Panc1 (cell line): Measurements from ENCODE around the gene MGAT5B. TPM values are rescaled to one million over a fixed set of nuclear protein-coding genes. Genes with fewer than 3 reads are reported as not detected.

Source experiments
- ATAC-seq: fragments of 200-7000 bp; cut with Tn5 transposase; 2 replicates; pipeline ENCODE4 v1.9.1; 2020; ENCODE audit warnings: mild to moderate bottlenecking, moderate library complexity
- BruUV-seq: library from RNA; stranded (reverse); fragments of 400-500 nt; replicated peaks from 2 replicates; lab custom pipeline; 2021; lab: Mats Ljungman, UMichigan
- CTCF ChIA-PET: fragments of 300-600 bp; sonication (Branson Sonifier 250); formaldehyde crosslinking; loops from one replicate; lab custom pipeline; 2022; ENCODE audit warnings: antibody characterized with exemption; lab: Charles Lee
- POLR2A ChIA-PET: fragments of 300-600 bp; sonication (Branson Sonifier 250); formaldehyde crosslinking; loops from one replicate; lab custom pipeline; 2022; ENCODE audit warnings: antibody characterized with exemption; lab: Charles Lee
- DNase-seq: peaks from one replicate; pipeline ENCODE4 v3.0.0-alpha.2; 2010; ENCODE audit warnings: low read depth, low spot score
- H3K27ac ChIP-seq: 2 replicates; pipeline ENCODE4 v1.5.1; 2011; ENCODE audit warnings: mild to moderate bottlenecking, low read length, inconsistent platforms
- H3K27me3 ChIP-seq: fragments of 200-500 bp; sonication (Bioruptor generic); 2 replicates; pipeline ENCODE4 v1.6.0; 2014; ENCODE audit warnings: low read length, inconsistent platforms; ENCODE audit not compliant: control insufficient read depth, insufficient read depth
- H3K36me3 ChIP-seq: fragments of 200-500 bp; sonication (Bioruptor generic); 2 replicates; pipeline ENCODE4 v1.5.1; 2014; ENCODE audit warnings: inconsistent platforms, mild to moderate bottlenecking, low read length, moderate library complexity; ENCODE audit not compliant: control insufficient read depth, insufficient read depth
- H3K4me1 ChIP-seq: 2 replicates; pipeline ENCODE4 v1.5.1; 2011; ENCODE audit warnings: inconsistent platforms, mild to moderate bottlenecking, low read length, moderate library complexity; ENCODE audit not compliant: control insufficient read depth, insufficient read depth
- H3K4me3 ChIP-seq, 2 experiments: 2 replicates each; pipeline ENCODE4 v1.5.1; 2011 to 2012; ENCODE audit warnings: low read depth in 2 of 2, low read length in 2 of 2, mild to moderate bottlenecking in 2 of 2, inconsistent platforms in 1 of 2, moderate library complexity in 1 of 2
- H3K9me3 ChIP-seq: fragments of 200-500 bp; sonication (Bioruptor generic); 2 replicates; pipeline ENCODE4 v1.5.1; 2014; ENCODE audit warnings: low read depth, mild to moderate bottlenecking, inconsistent platforms, low read length, moderate library complexity; ENCODE audit not compliant: control insufficient read depth, insufficient read depth
- POLR2AphosphoS5 ChIP-seq: IDR thresholded peaks from 2 replicates; pipeline ENCODE4 v1.6.1; 2012; ENCODE audit warnings: mild to moderate bottlenecking, low read depth, low read length, moderate library complexity
- SIN3A ChIP-seq: IDR thresholded peaks from 2 replicates; pipeline ENCODE4 v1.6.1; 2012; ENCODE audit warnings: low read depth, mild to moderate bottlenecking, low read length, moderate library complexity, borderline replicate concordance; ENCODE audit not compliant: insufficient read depth
- TCF7L2 ChIP-seq: IDR thresholded peaks from 2 replicates; pipeline ENCODE4 v1.6.1; 2011; ENCODE audit warnings: mild to moderate bottlenecking, low read depth, low read length, inconsistent platforms
- in situ Hi-C: cut with HindIII; loops from 2 replicates; pipeline ENCODE4 v1.10.0; 2016; ENCODE audit warnings: low sequenced_read_pairs, low pct_unique_long_range_greater_than_20kb
- intact Hi-C: fragments of 100-400 bp; cut with micrococcal nuclease; formaldehyde crosslinking; loops from one replicate; pipeline ENCODE4 v1.10.0; 2022; ENCODE audit not compliant: unreplicated experiment
- total RNA-seq: library from RNA; stranded (reverse); gene quantifications from one replicate; pipeline ENCODE4 v1.2.1, GENCODE V29; 2021; ENCODE audit not compliant: unreplicated experiment
- TF ChIP-seq, protein P1 (sequence below): fragments of 450-650 bp; IDR thresholded peaks from 2 replicates; pipeline ENCODE4 v1.5.1; 2017; ENCODE audit warnings: mild to moderate bottlenecking
- TF ChIP-seq, protein P2 (sequence below), 2 experiments: IDR thresholded peaks; 2 replicates each; pipeline ENCODE4 v1.6.1; 2011 to 2012; ENCODE audit warnings: low read depth in 2 of 2, control low read depth in 1 of 2, low read length in 1 of 2, mild to moderate bottlenecking in 1 of 2, moderate library complexity in 1 of 2; ENCODE audit not compliant: insufficient read depth in 1 of 2

Gene MGAT5B
- total RNA-seq, 1 experiment from 2014 or later, result 34.9 TPM

DNA sequence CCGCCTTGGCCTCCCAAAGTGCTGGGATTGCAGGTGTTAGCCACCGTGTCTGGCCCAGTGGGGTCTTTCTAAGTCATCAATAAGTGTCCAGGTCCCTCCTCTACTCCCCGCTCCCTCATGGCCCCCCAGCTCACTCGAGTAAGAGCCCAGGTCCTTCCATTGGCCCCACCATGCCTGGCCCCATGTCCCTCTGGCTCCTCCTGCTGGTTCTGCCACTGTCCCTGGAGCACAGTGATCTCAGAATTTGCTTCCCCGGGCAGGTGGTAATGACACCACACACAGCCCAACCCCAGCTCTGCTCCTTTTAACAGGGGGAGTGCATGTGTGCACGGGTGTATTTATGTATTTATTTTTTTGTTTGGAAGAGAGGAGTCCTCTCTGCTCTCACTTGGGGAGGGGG lies 19.6 kb downstream of the MGAT5B start:
- DNase-seq (no peak), ATAC-seq (peak; percentile 66; the same call in 1 of the 2 replicates)
- no peaks in the 10 kb centered on the region for H3K36me3 ChIP-seq
- ChIA-PET CTCF (interaction anchor here (1.6 kb wide), 1 partner anchor 10 kb away, joined by 3 read pairs; no protein-coding TSS in a partner anchor), POLR2A (no interaction called here)
- H3K27me3 ChIP-seq, result no peaks in the 10 kb centered on the region
- intact Hi-C loops (no loop called here), in situ Hi-C loops (no loop called here)
- no peak for TF ChIP-seq POLR2AphosphoS5
- no peak for TF ChIP-seq SIN3A
- TF ChIP-seq, protein P1, sequence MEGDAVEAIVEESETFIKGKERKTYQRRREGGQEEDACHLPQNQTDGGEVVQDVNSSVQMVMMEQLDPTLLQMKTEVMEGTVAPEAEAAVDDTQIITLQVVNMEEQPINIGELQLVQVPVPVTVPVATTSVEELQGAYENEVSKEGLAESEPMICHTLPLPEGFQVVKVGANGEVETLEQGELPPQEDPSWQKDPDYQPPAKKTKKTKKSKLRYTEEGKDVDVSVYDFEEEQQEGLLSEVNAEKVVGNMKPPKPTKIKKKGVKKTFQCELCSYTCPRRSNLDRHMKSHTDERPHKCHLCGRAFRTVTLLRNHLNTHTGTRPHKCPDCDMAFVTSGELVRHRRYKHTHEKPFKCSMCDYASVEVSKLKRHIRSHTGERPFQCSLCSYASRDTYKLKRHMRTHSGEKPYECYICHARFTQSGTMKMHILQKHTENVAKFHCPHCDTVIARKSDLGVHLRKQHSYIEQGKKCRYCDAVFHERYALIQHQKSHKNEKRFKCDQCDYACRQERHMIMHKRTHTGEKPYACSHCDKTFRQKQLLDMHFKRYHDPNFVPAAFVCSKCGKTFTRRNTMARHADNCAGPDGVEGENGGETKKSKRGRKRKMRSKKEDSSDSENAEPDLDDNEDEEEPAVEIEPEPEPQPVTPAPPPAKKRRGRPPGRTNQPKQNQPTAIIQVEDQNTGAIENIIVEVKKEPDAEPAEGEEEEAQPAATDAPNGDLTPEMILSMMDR, result no peak
- TF ChIP-seq, protein P2, sequence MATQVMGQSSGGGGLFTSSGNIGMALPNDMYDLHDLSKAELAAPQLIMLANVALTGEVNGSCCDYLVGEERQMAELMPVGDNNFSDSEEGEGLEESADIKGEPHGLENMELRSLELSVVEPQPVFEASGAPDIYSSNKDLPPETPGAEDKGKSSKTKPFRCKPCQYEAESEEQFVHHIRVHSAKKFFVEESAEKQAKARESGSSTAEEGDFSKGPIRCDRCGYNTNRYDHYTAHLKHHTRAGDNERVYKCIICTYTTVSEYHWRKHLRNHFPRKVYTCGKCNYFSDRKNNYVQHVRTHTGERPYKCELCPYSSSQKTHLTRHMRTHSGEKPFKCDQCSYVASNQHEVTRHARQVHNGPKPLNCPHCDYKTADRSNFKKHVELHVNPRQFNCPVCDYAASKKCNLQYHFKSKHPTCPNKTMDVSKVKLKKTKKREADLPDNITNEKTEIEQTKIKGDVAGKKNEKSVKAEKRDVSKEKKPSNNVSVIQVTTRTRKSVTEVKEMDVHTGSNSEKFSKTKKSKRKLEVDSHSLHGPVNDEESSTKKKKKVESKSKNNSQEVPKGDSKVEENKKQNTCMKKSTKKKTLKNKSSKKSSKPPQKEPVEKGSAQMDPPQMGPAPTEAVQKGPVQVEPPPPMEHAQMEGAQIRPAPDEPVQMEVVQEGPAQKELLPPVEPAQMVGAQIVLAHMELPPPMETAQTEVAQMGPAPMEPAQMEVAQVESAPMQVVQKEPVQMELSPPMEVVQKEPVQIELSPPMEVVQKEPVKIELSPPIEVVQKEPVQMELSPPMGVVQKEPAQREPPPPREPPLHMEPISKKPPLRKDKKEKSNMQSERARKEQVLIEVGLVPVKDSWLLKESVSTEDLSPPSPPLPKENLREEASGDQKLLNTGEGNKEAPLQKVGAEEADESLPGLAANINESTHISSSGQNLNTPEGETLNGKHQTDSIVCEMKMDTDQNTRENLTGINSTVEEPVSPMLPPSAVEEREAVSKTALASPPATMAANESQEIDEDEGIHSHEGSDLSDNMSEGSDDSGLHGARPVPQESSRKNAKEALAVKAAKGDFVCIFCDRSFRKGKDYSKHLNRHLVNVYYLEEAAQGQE (IDR thresholded peaks at IDR 0.05; ENCODE audit: insufficient read depth in 1 of 2, low read depth in 2 of 2, low read length in 1 of 2), result no peak
- no peak for TF ChIP-seq TCF7L2
- H3K9me3 ChIP-seq, result no peaks in the 10 kb centered on the region
- BruUV-seq, result no TSS peak
- H3K27ac ChIP-seq, result no peak overlapping the region
- no peaks in the 10 kb centered on the region for H3K4me1 ChIP-seq
- no peak overlapping the region for H3K4me3 ChIP-seq

DNA sequence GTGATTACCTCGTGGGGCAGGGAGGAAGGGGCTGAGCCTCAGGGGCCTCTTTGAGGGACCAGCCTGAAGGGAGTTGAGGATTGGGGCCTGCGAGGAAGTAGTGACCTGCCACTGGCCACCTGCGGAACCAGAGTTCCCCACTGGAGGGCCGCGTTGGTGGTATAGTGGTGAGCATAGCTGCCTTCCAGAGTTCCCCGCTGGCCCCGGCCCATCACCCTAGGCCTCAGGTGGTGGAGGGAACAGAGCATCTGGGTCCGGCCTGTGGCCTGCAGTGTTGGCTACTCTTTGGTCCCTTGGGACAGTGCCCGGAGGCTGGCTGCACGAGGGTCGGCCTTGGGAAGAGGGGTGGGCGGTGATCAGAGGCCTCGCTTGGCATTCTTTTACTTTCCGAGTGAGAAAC lies 20.5 kb downstream of the MGAT5B start:
- intact Hi-C loops (no loop called here), in situ Hi-C loops (no loop called here)
- no peaks in the 10 kb centered on the region for H3K9me3 ChIP-seq
- ATAC-seq (peak; percentile 40; the same call in 1 of the 2 replicates), DNase-seq (no peak)
- TF ChIP-seq, protein P2 (IDR thresholded peaks at IDR 0.05; ENCODE audit: insufficient read depth in 1 of 2, low read depth in 2 of 2, low read length in 1 of 2), result no peak
- TF ChIP-seq, protein P1, result no peak
- TF ChIP-seq SIN3A (no peak), TCF7L2 (no peak), POLR2AphosphoS5 (no peak)
- H3K27me3 ChIP-seq, result no peaks in the 10 kb centered on the region
- no peak overlapping the region for H3K27ac ChIP-seq
- no peaks in the 10 kb centered on the region for H3K36me3 ChIP-seq
- no peak overlapping the region for H3K4me3 ChIP-seq
- BruUV-seq, result no TSS peak
- CTCF ChIA-PET, result interaction anchor here (1.6 kb wide), 1 partner anchor 11 kb away, joined by 3 read pairs; no protein-coding TSS in a partner anchor
- POLR2A ChIA-PET, result no interaction called here
- 0 out of 2 replicates have a peak, but pooled peaks cover 4% of the 10 kb centered on the region for H3K4me1 ChIP-seq
